ENCODE data around the gene POLE4. TPM values are rescaled to one million over a fixed set of nuclear protein-coding genes. Genes with fewer than 3 reads are reported as not detected.

Gene POLE4, protein sequence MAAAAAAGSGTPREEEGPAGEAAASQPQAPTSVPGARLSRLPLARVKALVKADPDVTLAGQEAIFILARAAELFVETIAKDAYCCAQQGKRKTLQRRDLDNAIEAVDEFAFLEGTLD
- 21.9 and 31.9 TPM in 2 replicates for total RNA-seq

DNA sequence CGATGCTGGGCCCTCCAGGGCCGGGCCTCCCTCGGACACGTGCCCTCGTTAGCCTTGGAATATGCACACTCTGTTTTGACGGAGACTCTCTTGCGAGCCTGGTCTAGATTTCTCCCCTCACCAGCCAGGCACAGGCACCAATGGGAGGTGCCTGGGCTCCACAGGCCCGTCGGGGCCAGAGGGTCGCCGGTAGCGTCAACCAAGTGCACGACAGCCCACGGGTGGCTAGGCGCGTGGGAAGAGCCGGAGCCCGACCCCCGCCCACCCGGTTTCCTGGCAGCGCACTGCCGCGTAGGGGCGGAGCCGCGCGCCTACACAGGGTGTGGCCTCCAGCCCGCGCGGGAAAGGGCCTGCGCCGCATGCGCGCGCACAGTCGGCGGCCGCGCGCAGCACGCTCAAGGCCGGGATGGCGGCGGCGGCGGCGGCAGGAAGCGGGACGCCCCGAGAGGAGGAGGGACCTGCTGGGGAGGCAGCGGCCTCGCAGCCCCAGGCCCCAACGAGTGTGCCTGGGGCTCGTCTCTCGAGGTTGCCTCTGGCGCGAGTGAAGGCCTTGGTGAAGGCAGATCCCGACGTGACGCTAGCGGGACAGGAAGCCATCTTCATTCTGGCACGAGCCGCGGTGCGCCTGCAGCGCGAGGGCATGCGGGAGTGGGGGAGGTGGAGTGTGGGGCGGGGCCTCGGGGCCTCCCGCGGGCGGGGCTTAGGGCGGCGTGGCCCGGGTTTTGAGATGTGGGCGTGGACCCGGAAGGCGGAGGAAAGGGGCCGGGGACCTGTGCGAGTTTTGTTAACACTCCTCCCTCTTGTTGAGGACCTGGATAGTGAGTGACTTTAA is at the start of gene POLE4:
Gene POLE4, plus strand, starts transcription at position 370 of the 832 bp plus-strand sequence. Its CDS starts 37 bp downstream, at position 407.
- no peak for TF ChIP-seq CTCF (IDR thresholded peaks at IDR 0.05; ENCODE audit: insufficient read depth, low read length, severe bottlenecking)
- peak within 1 kb of the TSS; percentile 67 for H3K4me3 ChIP-seq (ENCODE audit: low read depth, low read length)
- H3K36me3 ChIP-seq (ENCODE audit: control insufficient read depth, insufficient read depth, low read length), result peaks cover 2% of the 10 kb centered on the region
- no peak for FAIRE-seq
- no peaks in the 10 kb centered on the region for H3K27me3 ChIP-seq (ENCODE audit: control insufficient read depth, insufficient read depth, low read length)
- DNase-seq (ENCODE audit: low read depth), result peak; percentile 65

- H3K27me3 ChIP-seq (ENCODE audit: control insufficient read depth, insufficient read depth, low read length), result no peaks in the 10 kb centered on the region
- peak overlapping the region; percentile 30 for H3K4me3 ChIP-seq (ENCODE audit: low read depth, low read length)
- no peak for FAIRE-seq
- H3K36me3 ChIP-seq (ENCODE audit: control insufficient read depth, insufficient read depth, low read length), result no peaks in the 10 kb centered on the region
- peak; percentile 46 for DNase-seq (ENCODE audit: low read depth)
- TF ChIP-seq CTCF (IDR thresholded peaks at IDR 0.05; ENCODE audit: insufficient read depth, low read length, severe bottlenecking), result no peak
These were observed 49.5 kb upstream of the POLE4 start for GRCh38 chr2:74908748-74909444.

DNA sequence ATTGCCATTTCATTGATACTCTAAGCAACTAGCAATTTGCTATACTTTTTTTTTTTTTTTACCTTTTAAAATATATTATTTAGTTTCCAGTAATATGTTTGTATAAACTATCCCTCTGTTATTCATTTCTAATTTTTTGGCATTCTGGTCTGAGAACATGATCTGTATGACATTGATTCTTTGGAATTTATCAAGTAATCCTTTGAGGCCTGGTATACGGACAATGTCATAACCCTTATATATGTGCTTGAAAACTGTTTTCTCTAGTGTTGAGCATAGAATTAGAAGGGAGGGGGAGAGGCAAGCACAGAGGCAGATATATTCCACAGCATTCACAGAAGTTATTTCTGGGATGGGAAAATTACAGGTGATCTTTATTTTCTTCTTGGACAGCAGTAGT is 48.2 kb upstream of the POLE4 start:
- Histone ChIP-seq H3K4me3 (ENCODE audit: low read depth, low read length) (no peak overlapping the region), H3K27me3 (ENCODE audit: control insufficient read depth, insufficient read depth, low read length) (no peaks in the 10 kb centered on the region), H3K36me3 (ENCODE audit: control insufficient read depth, insufficient read depth, low read length) (no peaks in the 10 kb centered on the region)
- TF ChIP-seq CTCF (IDR thresholded peaks at IDR 0.05; ENCODE audit: insufficient read depth, low read length, severe bottlenecking), result no peak
- DNase-seq (ENCODE audit: low read depth), result no peak
- FAIRE-seq, result no peak

GRCh38 chr2:74911061-74911460 is 47.4 kb upstream of the POLE4 start:
- FAIRE-seq, result no peak

GRCh38 chr2:74915743-74916142 is 42.7 kb upstream of the POLE4 start:
- DNase-seq (ENCODE audit: low read depth) (no peak), FAIRE-seq (peak; percentile 7)
- no peak for TF ChIP-seq CTCF (IDR thresholded peaks at IDR 0.05; ENCODE audit: insufficient read depth, low read length, severe bottlenecking)
- H3K4me3 ChIP-seq (ENCODE audit: low read depth, low read length), result no peak overlapping the region
- no peaks in the 10 kb centered on the region for H3K36me3 ChIP-seq (ENCODE audit: control insufficient read depth, insufficient read depth, low read length)
- no peaks in the 10 kb centered on the region for H3K27me3 ChIP-seq (ENCODE audit: control insufficient read depth, insufficient read depth, low read length)

More at GRCh38 chr2:74911061-74911460, 47.4 kb upstream of the POLE4 start:
- Histone ChIP-seq H3K36me3 (ENCODE audit: control insufficient read depth, insufficient read depth, low read length) (no peaks in the 10 kb centered on the region), H3K4me3 (ENCODE audit: low read depth, low read length) (no peak overlapping the region), H3K27me3 (ENCODE audit: control insufficient read depth, insufficient read depth, low read length) (no peaks in the 10 kb centered on the region)
- no peak for TF ChIP-seq CTCF (IDR thresholded peaks at IDR 0.05; ENCODE audit: insufficient read depth, low read length, severe bottlenecking)
- no peak for DNase-seq (ENCODE audit: low read depth)
